ENCODE measurements around the gene CARD10. TPM values are rescaled to one million over a fixed set of nuclear protein-coding genes. Genes with fewer than 3 reads are reported as not detected.
A peak's percentile ranks its signal among the peaks of the same experiment; 100 is the strongest.

Gene CARD10
- total and polyA plus RNA-seq, 2 of the 13 experiments (the other 11 are each of a cell fraction or from before 2014, with no cell fraction given), result 35.2 to 55.8 TPM

- Histone ChIP-seq H4K20me1 (ENCODE audit: insufficient read depth, low read length) (peaks cover 5% of the 10 kb centered on the region; the same call in 1 of the 2 replicates), H3K4me2 (ENCODE audit: low read depth, low read length) (peak overlapping the region; percentile 86), H3K79me2 (ENCODE audit: insufficient read depth, low read length) (peaks cover 26% of the 10 kb centered on the region), H3K36me3 (replicated peaks in 1 of 2; ENCODE audit: control insufficient read depth in 1 of 2, insufficient read depth in 2 of 2, low read length in 2 of 2) (no peaks in the 10 kb centered on the region; a peak in 1 of 5 replicates), H3K27ac (ENCODE audit: extremely low read length, insufficient read depth, low read length) (peak overlapping the region; percentile 3), H3K4me3 (replicated peaks in 1 of 3; ENCODE audit: insufficient read depth in 1 of 3, low read depth in 2 of 3, low read length in 3 of 3) (peak overlapping the region; percentile 20 to 60 (median 27); a peak in 5 of 6 replicates), H3K27me3 (ENCODE audit: control insufficient read depth in 1 of 2, insufficient read depth in 2 of 2, low read length in 2 of 2) (no peaks in the 10 kb centered on the region; a peak in 1 of 5 replicates), H3K9ac (ENCODE audit: insufficient read depth, low read depth, low read length) (peak overlapping the region; percentile 46; the same call in 1 of the 2 replicates), H2AFZ (ENCODE audit: low read length) (peak overlapping the region; percentile 8), H3K4me1 (ENCODE audit: insufficient read depth, low read length) (peaks cover 84% of the 10 kb centered on the region), H3K9me3 (ENCODE audit: low read length) (no peaks in the 10 kb centered on the region)
- peak; percentile 79 for DNase-seq (ENCODE audit: low spot score)
- in situ Hi-C loops (cut with HindIII; ENCODE audit: extremely low pct_ligation_motif_present, low pct_unique_long_range_greater_than_20kb) (no loop called here), intact Hi-C loops (cut with micrococcal nuclease; ENCODE audit: unreplicated experiment) (loop anchor here (10.0 kb wide), 1 partner anchor 46 kb away; no protein-coding TSS in a partner anchor)
- peak; percentile 63 for ATAC-seq
- WGBS (ENCODE audit: low lambda C conversion rate), result under 1% methylated on average over 14 of the region's 14 CpGs
- CTCF ChIA-PET (ENCODE audit: low intra/inter-chr PET ratio, low total read pairs), result no interaction called here
- POLR2A ChIA-PET, result interaction anchor here (0.7 to 4.0 kb wide), 9 partner anchors 9 to 87 kb away, joined by 3 to 19 read pairs (median 4); partner anchors contain the start of gene GGA1
- BruUV-seq (replicated peaks), result no TSS peak
- FAIRE-seq, result peak; percentile 53
- TF ChIP-seq CEBPB (IDR thresholded peaks at IDR 0.05; ENCODE audit: borderline replicate concordance, low read depth, low read length) (no peak), BRD4 (CRISPR knock-in tag; IDR thresholded peaks at IDR 0.05) (no peak), ZNF800 (CRISPR knock-in tag; IDR thresholded peaks at IDR 0.05) (no peak), ZNF570 (CRISPR knock-in tag; IDR thresholded peaks at IDR 0.05; ENCODE audit: borderline replicate concordance) (no peak), MAFG (CRISPR knock-in tag; IDR thresholded peaks at IDR 0.05) (no peak), NR2F6 (IDR thresholded peaks at IDR 0.05) (no peak), NR2F6 (CRISPR knock-in tag; IDR thresholded peaks at IDR 0.05) (no peak), RNF2 (conservative IDR thresholded peaks at IDR 0.05; ENCODE audit: low read depth) (no peak), EED (CRISPR knock-in tag; IDR thresholded peaks at IDR 0.05) (no peak), PHF5A (CRISPR knock-in tag; IDR thresholded peaks at IDR 0.05; ENCODE audit: low read depth, unreplicated experiment) (no peak), PHF8 (CRISPR knock-in tag; IDR thresholded peaks at IDR 0.05) (0 out of 2 replicates have a peak, but pooled peaks have one; percentile 0), ZNF574 (CRISPR knock-in tag; IDR thresholded peaks at IDR 0.05) (0 out of 2 replicates have a peak, but pooled peaks have one; percentile 11), SKI (IDR thresholded peaks at IDR 0.05; ENCODE audit: partially characterized antibody) (peak; percentile 36)
- TF ChIP-seq, protein P1, sequence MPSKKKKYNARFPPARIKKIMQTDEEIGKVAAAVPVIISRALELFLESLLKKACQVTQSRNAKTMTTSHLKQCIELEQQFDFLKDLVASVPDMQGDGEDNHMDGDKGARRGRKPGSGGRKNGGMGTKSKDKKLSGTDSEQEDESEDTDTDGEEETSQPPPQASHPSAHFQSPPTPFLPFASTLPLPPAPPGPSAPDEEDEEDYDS (CRISPR knock-in tag; IDR thresholded peaks at IDR 0.05), result no peak
- TF ChIP-seq, protein P2, sequence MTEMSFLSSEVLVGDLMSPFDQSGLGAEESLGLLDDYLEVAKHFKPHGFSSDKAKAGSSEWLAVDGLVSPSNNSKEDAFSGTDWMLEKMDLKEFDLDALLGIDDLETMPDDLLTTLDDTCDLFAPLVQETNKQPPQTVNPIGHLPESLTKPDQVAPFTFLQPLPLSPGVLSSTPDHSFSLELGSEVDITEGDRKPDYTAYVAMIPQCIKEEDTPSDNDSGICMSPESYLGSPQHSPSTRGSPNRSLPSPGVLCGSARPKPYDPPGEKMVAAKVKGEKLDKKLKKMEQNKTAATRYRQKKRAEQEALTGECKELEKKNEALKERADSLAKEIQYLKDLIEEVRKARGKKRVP (CRISPR knock-in tag; IDR thresholded peaks at IDR 0.05), result no peak
Observed at GRCh38 chr22:37521236-37521739, 2.1 kb upstream of the CARD10 start.

Measured in HepG2 (cell line).